ENCODE measurements around the gene CAP1.
A peak's percentile ranks its signal among the peaks of the same experiment; 100 is the strongest.

The CAP1 gene

GRCh38 chr1:40017951-40018575 lies 22.5 kb upstream of the CAP1 start:
- no peak overlapping the region for H3K4me3 ChIP-seq (ENCODE audit: low read depth, low read length)
- TF ChIP-seq CTCF (IDR thresholded peaks at IDR 0.05; ENCODE audit: insufficient read depth, low read depth, low read length, missing control alignments) = no peak
- DNase-seq (ENCODE audit: low read depth) = peak; percentile 38

- no peak for TF ChIP-seq CTCF (IDR thresholded peaks at IDR 0.05; ENCODE audit: insufficient read depth, low read depth, low read length, missing control alignments)
- DNase-seq (ENCODE audit: low read depth) = peak; percentile 66
- no peak overlapping the region for H3K4me3 ChIP-seq (ENCODE audit: low read depth, low read length)
These were observed 20.0 kb upstream of the CAP1 start for GRCh38 chr1:40020447-40021085.

- no peak for TF ChIP-seq CTCF (IDR thresholded peaks at IDR 0.05; ENCODE audit: insufficient read depth, low read depth, low read length, missing control alignments)
- H3K4me3 ChIP-seq (ENCODE audit: low read depth, low read length) = no peak overlapping the region
- DNase-seq (ENCODE audit: low read depth) = no peak
These were observed 17.1 kb upstream of the CAP1 start for GRCh38 chr1:40023379-40023944.

GRCh38 chr1:40024671-40025070 lies 15.9 kb upstream of the CAP1 start:
- no peak for DNase-seq (ENCODE audit: low read depth)
- TF ChIP-seq CTCF (IDR thresholded peaks at IDR 0.05; ENCODE audit: insufficient read depth, low read depth, low read length, missing control alignments) = no peak
- no peak overlapping the region for H3K4me3 ChIP-seq (ENCODE audit: low read depth, low read length)

GRCh38 chr1:40027647-40028046 lies 12.9 kb upstream of the CAP1 start:
- no peak for DNase-seq (ENCODE audit: low read depth)
- TF ChIP-seq CTCF (IDR thresholded peaks at IDR 0.05; ENCODE audit: insufficient read depth, low read depth, low read length, missing control alignments) = no peak
- no peak overlapping the region for H3K4me3 ChIP-seq (ENCODE audit: low read depth, low read length)

- no peak for DNase-seq (ENCODE audit: low read depth)
- TF ChIP-seq CTCF (IDR thresholded peaks at IDR 0.05; ENCODE audit: insufficient read depth, low read depth, low read length, missing control alignments) = no peak
- no peak overlapping the region for H3K4me3 ChIP-seq (ENCODE audit: low read depth, low read length)
These were observed 10.9 kb upstream of the CAP1 start for GRCh38 chr1:40029608-40030007.
